HG03066 (cell line): ENCODE measurements around the gene SHOC2.

Experiments used
- ATAC-seq: cut with Tn5 transposase; IDR thresholded peaks from one replicate; pipeline ENCODE4 v1.9.1; 2021; ENCODE audit warnings: low read depth; ENCODE audit not compliant: unreplicated experiment

SHOC2 gene

DNA sequence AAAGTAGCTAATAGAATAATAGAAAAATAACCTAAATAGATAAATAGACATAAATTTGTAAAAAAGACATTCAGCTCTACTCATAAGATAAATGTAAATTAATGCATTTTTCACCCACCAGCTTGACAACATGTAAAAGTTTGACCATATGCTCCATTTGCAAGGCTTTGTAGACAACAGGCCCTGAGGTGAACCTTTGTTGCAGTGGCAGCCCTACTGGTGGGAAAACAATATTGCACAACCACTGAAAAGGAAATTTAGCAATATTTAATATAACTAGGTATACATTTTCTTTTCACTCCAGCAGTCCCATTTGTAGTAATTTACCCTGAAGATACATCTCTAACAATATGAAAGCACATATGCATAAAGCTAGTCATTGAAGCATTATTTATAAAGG lies 118.5 kb downstream of the SHOC2 start:
- ATAC-seq, result no peak

- ATAC-seq, result no peak
Observed at GRCh38 chr10:111039522-111039921, 120.1 kb downstream of the SHOC2 start.

DNA sequence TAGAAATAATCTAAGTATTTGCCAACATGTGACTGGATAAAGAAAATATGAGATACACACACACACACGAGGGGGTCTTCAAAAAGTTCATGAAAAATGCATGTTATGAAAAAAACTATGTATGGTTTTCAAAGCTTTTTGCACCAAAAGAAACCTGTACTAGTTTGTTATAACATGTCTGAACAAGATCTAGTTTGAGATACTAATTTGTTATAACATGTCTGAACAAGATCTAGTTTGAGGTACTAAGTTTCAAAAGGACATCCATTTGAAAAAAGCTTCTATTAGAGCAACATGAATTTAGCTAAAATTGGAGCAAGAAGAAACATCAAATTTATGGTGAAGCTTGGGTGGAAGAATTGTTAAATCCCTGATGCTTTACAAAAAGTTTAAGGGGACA lies 137.6 kb downstream of the SHOC2 start:
- no peak for ATAC-seq
